CD1c-positive myeloid dendritic cell (primary cell): ENCODE measurements around the gene CREB5.

Experiments used
- DNase-seq: peaks from one replicate; pipeline ENCODE4 v3.0.0-alpha.2; 2016; ENCODE audit errors: extremely low spot score

The CREB5 gene

GRCh38 chr7:28853834-28854749 is 441.8 kb downstream of the CREB5 start:
- peak; percentile 79 for DNase-seq

- no peak for DNase-seq
Measured at GRCh38 chr7:28854750-28855074, 442.4 kb downstream of the CREB5 start.

- no peak for DNase-seq
Measured at GRCh38 chr7:28855538-28856217, 443.4 kb downstream of the CREB5 start.

GRCh38 chr7:28856656-28857055 is 444.3 kb downstream of the CREB5 start:
- DNase-seq: no peak

- DNase-seq: no peak
Measured at GRCh38 chr7:28858206-28858605, 445.9 kb downstream of the CREB5 start.

- no peak for DNase-seq
Measured at GRCh38 chr7:28858895-28859294, 446.6 kb downstream of the CREB5 start.

GRCh38 chr7:28861825-28862224 is 449.5 kb downstream of the CREB5 start:
- no peak for DNase-seq

GRCh38 chr7:28862595-28863272 is 450.4 kb downstream of the CREB5 start:
- DNase-seq: no peak

- no peak for DNase-seq
Measured at GRCh38 chr7:28865601-28866144, 453.4 kb downstream of the CREB5 start.

GRCh38 chr7:28868712-28869111 is 456.4 kb downstream of the CREB5 start:
- DNase-seq: no peak

- no peak for DNase-seq
Measured at GRCh38 chr7:28871077-28871476, 458.8 kb downstream of the CREB5 start.

- no peak for DNase-seq
Measured at GRCh38 chr7:28871631-28872030, 459.3 kb downstream of the CREB5 start.

GRCh38 chr7:28872226-28872625 is 459.9 kb downstream of the CREB5 start:
- DNase-seq: no peak

GRCh38 chr7:28873365-28873764 is 461.0 kb downstream of the CREB5 start:
- DNase-seq: no peak

GRCh38 chr7:28874001-28874400 is 461.7 kb downstream of the CREB5 start:
- no peak for DNase-seq
